Activated T-cell treated with anti-CD3 and anti-CD28 coated beads, Interleukin-2, amount 50 U/mL, for 24 hours (primary cell): ENCODE results near the gene CCR6.
"Not testable (repeated sequence)": the region's sequence is repeated elsewhere in the genome, so short reads cannot be mapped to it uniquely, and the experiment has no call there.

Experiments
- DNase-seq: peaks from one replicate; pipeline ENCODE4 v3.0.0-alpha.2; 2020
- H3K27ac Mint-ChIP-seq: 2 replicates; pipeline ENCODE4 v1.8.0; 2020; ENCODE audit warnings: mild to moderate bottlenecking, mixed read lengths
- H3K27me3 Mint-ChIP-seq: 2 replicates; pipeline ENCODE4 v1.8.0; 2020; ENCODE audit warnings: mixed read lengths
- H3K36me3 Mint-ChIP-seq: 2 replicates; pipeline ENCODE4 v1.8.0; 2020; ENCODE audit warnings: low read depth, mixed read lengths
- H3K4me1 Mint-ChIP-seq: 2 replicates; pipeline ENCODE4 v1.8.0; 2020; ENCODE audit warnings: low read depth, mixed read lengths
- H3K4me3 Mint-ChIP-seq: 2 replicates; pipeline ENCODE4 v1.8.0; 2020; ENCODE audit warnings: mild to moderate bottlenecking, moderate library complexity, mixed read lengths
- H3K9me3 Mint-ChIP-seq: 2 replicates; pipeline ENCODE4 v1.8.0; 2020; ENCODE audit warnings: mixed read lengths

Gene CCR6

DNA sequence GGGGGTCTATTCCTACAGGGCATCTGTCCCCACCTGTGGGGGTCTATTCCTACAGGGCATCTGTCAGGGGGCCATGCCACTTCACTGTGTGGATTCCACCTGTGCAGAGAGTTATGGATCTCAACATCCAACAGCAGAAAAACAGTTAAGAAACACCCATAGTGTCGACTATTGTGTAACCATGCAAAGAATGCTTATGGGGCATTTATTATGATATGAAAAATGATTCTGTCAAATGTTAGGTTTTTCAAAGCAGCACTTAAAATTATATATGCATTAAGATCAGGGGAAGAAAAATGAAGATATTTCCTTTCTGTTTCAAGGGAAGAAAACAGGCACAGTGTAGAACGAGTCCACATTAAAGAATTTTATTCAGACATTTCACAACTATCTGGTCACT is 32.0 kb downstream of the CCR6 start:
- no peak overlapping the region for H3K4me3 Mint-ChIP-seq
- no peak for DNase-seq

DNA sequence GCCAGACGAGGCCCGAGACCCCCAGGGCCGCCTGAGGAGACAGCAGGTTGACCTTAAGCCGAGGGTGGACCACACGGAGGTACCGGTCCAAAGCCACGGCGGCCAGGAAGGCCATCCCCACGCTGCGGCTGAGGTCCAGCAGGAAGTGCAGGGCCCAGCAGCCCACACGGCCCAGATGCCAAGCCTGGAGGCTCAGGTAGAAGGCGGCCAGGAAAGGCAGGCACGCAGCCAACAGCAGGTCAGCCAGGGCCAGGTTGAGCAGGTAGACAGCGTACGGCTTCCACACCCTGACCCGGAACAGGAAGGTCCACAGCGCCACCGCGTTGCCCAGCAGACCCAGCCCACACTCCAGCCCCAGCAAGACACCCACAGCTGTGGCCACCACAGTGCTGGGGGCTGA is 34.5 kb downstream of the CCR6 start:
- Mint-ChIP-seq H3K27ac (no peak overlapping the region), H3K4me3 (no peak overlapping the region)

More for the DNA sequence above, 32.0 kb downstream of the CCR6 start:
- Mint-ChIP-seq H3K9me3 (no peaks in the 10 kb centered on the region), H3K27ac (no peak overlapping the region), H3K27me3 (peaks cover 3% of the 10 kb centered on the region), H3K4me1 (peaks cover 30% of the 10 kb centered on the region), H3K36me3 (no peaks in the 10 kb centered on the region)

DNA sequence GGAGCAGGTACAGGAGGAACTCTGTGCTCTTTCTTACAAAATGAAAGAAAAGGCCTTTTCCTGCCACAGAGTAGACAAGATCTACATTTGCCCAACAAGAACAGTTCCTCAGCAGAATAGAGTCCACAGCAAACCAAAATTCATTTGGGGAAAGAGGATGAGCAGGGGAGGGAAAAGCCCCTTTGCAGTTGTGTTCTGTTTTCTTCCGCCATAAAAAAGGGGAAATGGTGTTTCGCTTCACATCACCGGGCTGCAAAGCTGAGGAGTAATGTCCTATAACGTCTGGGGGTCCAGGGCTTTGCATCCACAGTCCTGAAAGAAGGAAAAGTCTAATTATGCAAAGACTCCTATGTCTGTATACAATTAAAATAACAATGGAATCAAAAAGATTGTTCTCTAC is 35.0 kb downstream of the CCR6 start, which contains the start of gene GPR31:
GPR31 (minus strand) TSS at position 118 of the 400 bp plus-strand sequence. CDS start 149 bp downstream, outside the sequence.
- no peak within 1 kb of the TSS for H3K27ac Mint-ChIP-seq
- peaks cover 10% of the 10 kb centered on the region for H3K4me1 Mint-ChIP-seq
- H3K27me3 Mint-ChIP-seq = peaks cover 3% of the 10 kb centered on the region
- no peaks in the 10 kb centered on the region for H3K36me3 Mint-ChIP-seq
- DNase-seq = no peak
- no peak within 1 kb of the TSS for H3K4me3 Mint-ChIP-seq
- H3K9me3 Mint-ChIP-seq = no peaks in the 10 kb centered on the region

More for the DNA sequence above, 34.5 kb downstream of the CCR6 start:
- H3K4me1 Mint-ChIP-seq = peaks cover 14% of the 10 kb centered on the region
- H3K9me3 Mint-ChIP-seq = no peaks in the 10 kb centered on the region
- H3K27me3 Mint-ChIP-seq = peaks cover 3% of the 10 kb centered on the region
- no peaks in the 10 kb centered on the region for H3K36me3 Mint-ChIP-seq
- no peak for DNase-seq

GRCh38 chr6:167161851-167162467 is 39.1 kb downstream of the CCR6 start:
- Mint-ChIP-seq H3K27me3 (no peaks in the 10 kb centered on the region), H3K27ac (no peak overlapping the region), H3K4me3 (no peak overlapping the region), H3K4me1 (peaks cover 2% of the 10 kb centered on the region), H3K9me3 (no peaks in the 10 kb centered on the region), H3K36me3 (no peaks in the 10 kb centered on the region)
- no peak for DNase-seq

DNA sequence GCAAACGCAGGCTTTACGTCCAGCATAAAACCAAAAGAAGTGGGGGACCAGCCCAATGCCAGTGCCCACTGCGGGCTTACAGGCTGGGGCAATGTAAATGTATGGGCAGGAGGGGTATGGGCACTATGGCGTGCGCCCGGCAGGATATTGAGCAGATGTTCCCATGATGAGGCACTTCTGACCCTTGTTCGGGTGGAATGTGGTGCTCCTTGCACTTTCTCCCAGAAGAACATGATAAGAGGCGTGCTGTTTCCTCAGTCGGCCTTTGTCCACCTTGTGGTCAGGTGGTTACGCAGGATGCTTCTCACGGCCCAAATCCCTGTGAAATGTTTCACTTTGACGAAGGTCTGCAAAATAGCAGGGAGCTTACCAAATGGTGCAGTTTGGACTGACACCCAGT is 39.7 kb downstream of the CCR6 start:
- H3K4me1 Mint-ChIP-seq = peaks cover 2% of the 10 kb centered on the region
- no peaks in the 10 kb centered on the region for H3K27me3 Mint-ChIP-seq
- DNase-seq = no peak
- no peak overlapping the region for H3K27ac Mint-ChIP-seq
- no peaks in the 10 kb centered on the region for H3K36me3 Mint-ChIP-seq
- H3K9me3 Mint-ChIP-seq = no peaks in the 10 kb centered on the region
- H3K4me3 Mint-ChIP-seq = no peak overlapping the region

DNA sequence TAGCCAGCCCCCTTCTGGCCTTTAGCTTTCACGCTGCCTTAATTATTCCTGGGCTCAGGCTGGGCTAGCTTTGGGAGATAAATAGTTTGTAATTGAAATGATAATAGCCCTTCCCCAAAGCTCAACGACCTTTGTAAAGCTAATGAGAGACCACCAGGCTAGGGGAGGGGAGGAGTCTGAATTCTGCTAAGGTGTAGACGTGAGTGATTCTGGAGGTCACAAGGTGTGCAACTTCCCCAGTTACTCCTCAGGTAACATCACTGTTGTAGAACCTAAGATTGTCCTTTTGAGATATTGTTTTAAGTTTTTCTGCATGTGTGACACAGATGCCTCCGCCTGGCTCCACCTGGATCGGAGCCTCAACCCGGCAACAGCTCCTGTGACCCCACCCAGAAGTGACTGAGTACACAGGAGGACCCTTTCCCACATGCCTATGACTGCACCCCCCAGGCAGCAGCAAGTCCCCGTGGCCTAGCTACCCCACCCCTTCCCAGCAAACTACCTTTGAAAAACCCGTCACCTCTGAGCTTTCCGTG is 40.6 kb downstream of the CCR6 start:
- Mint-ChIP-seq H3K9me3 (no peaks in the 10 kb centered on the region), H3K27me3 (no peaks in the 10 kb centered on the region), H3K27ac (no peak overlapping the region)

GRCh38 chr6:167164261-167164660 is 41.4 kb downstream of the CCR6 start:
- Mint-ChIP-seq H3K36me3 (no peaks in the 10 kb centered on the region), H3K9me3 (no peaks in the 10 kb centered on the region), H3K27me3 (peaks cover 2% of the 10 kb centered on the region), H3K4me1 (peaks cover 2% of the 10 kb centered on the region), H3K27ac (no peak overlapping the region), H3K4me3 (no peak overlapping the region)
- DNase-seq = no peak

More for the DNA sequence above, 40.6 kb downstream of the CCR6 start:
- H3K4me1 Mint-ChIP-seq = peaks cover 2% of the 10 kb centered on the region
- H3K4me3 Mint-ChIP-seq = no peak overlapping the region
- no peak for DNase-seq
- H3K36me3 Mint-ChIP-seq = no peaks in the 10 kb centered on the region

DNA sequence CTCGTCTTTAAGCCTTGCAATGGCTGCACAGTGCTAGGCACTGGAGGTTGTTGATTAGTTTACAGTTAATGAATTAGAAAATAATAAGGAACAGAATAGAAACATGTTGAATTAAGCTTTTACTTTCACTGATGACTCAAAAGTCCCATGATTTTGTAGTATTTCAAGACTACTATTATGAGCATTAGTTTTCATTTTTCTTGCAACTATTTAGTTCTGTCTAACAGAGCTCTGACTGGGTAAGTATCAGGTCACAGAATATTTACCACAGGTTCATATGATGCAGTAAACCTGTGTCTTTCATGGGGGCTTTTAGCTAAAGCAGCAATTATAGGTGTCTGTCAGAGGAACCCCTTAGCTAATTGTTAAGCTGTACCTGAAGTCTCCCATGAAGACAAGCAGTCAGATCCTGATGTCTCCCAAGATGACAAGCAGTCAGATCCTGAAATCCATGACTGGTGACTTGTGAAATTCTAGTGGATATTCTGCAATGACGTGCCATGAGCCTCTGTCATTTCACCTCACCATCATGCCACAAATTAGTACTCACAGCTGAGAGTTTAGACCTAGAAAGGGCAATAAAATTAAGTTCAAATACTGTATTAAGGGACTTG is 43.1 kb downstream of the CCR6 start:
- Mint-ChIP-seq H3K27me3 (peaks cover 9% of the 10 kb centered on the region), H3K27ac (no peak overlapping the region), H3K4me1 (peaks cover 2% of the 10 kb centered on the region), H3K36me3 (no peaks in the 10 kb centered on the region), H3K4me3 (no peak overlapping the region), H3K9me3 (no peaks in the 10 kb centered on the region)
- DNase-seq = no peak

GRCh38 chr6:167167699-167168098 is 44.8 kb downstream of the CCR6 start:
- H3K4me1 Mint-ChIP-seq, H3K4me3 Mint-ChIP-seq, H3K9me3 Mint-ChIP-seq, H3K36me3 Mint-ChIP-seq, H3K27ac Mint-ChIP-seq, DNase-seq: not testable (repeated sequence)
- H3K27me3 Mint-ChIP-seq = peaks cover 17% of the 10 kb centered on the region

- H3K27me3 Mint-ChIP-seq = peaks cover 19% of the 10 kb centered on the region
- H3K27ac Mint-ChIP-seq, H3K9me3 Mint-ChIP-seq, DNase-seq, H3K4me1 Mint-ChIP-seq, H3K4me3 Mint-ChIP-seq, H3K36me3 Mint-ChIP-seq: not testable (repeated sequence)
Measured at GRCh38 chr6:167168296-167168695, 45.4 kb downstream of the CCR6 start.

DNA sequence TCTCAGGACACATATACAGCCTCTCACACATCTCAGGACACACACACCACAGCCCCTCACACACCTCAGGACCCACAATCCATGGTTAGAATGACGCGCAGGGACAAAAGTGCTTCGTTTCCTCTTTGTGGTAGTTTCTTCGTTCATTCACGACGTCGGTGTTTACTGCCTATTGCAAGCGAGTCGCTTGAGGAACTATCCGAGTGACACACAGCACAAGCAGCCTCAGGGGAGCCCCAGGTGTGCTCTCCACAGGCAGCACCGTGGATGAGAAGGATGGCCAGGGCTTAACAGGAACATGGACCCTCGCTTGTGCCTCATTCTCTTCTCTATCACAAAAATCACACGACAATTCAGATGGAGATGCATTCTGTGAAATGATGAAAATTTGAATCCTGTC is 47.0 kb downstream of the CCR6 start:
- not testable (repeated sequence) for DNase-seq, H3K4me3 Mint-ChIP-seq, H3K4me1 Mint-ChIP-seq, H3K9me3 Mint-ChIP-seq, H3K36me3 Mint-ChIP-seq, H3K27ac Mint-ChIP-seq
- peaks cover 22% of the 10 kb centered on the region for H3K27me3 Mint-ChIP-seq

GRCh38 chr6:167171300-167171699 is 48.4 kb downstream of the CCR6 start:
- H3K36me3 Mint-ChIP-seq, H3K27ac Mint-ChIP-seq, H3K4me1 Mint-ChIP-seq, H3K4me3 Mint-ChIP-seq, DNase-seq, H3K9me3 Mint-ChIP-seq: not testable (repeated sequence)
- peaks cover 22% of the 10 kb centered on the region for H3K27me3 Mint-ChIP-seq

DNA sequence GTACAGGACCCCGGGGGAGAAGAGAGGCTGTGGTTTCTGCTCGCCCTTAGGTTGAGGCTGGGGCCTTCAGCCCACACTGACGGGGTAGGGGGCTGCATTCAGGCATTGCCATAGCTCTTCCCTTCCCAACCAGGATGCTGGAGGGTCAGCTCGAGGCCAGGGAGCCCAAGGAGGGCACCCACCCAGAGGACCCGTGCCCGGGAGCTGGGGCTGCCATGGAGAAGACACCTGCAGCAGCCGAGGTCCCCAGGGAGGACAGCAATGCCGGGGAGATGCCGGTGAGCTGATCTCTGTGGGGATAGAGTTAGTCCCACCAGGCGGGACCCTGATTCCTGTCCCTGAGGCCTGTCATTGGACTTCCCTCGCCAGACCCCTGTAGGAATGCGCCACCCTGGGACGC is 49.1 kb downstream of the CCR6 start:
- not testable (repeated sequence) for H3K4me1 Mint-ChIP-seq, H3K36me3 Mint-ChIP-seq, DNase-seq, H3K27ac Mint-ChIP-seq, H3K4me3 Mint-ChIP-seq, H3K9me3 Mint-ChIP-seq
- H3K27me3 Mint-ChIP-seq = peaks cover 25% of the 10 kb centered on the region

GRCh38 chr6:167177271-167177670 is 54.4 kb downstream of the CCR6 start:
- H3K4me3 Mint-ChIP-seq, DNase-seq, H3K27ac Mint-ChIP-seq, H3K36me3 Mint-ChIP-seq, H3K9me3 Mint-ChIP-seq, H3K4me1 Mint-ChIP-seq: not testable (repeated sequence)
- H3K27me3 Mint-ChIP-seq = peaks cover 15% of the 10 kb centered on the region

DNA sequence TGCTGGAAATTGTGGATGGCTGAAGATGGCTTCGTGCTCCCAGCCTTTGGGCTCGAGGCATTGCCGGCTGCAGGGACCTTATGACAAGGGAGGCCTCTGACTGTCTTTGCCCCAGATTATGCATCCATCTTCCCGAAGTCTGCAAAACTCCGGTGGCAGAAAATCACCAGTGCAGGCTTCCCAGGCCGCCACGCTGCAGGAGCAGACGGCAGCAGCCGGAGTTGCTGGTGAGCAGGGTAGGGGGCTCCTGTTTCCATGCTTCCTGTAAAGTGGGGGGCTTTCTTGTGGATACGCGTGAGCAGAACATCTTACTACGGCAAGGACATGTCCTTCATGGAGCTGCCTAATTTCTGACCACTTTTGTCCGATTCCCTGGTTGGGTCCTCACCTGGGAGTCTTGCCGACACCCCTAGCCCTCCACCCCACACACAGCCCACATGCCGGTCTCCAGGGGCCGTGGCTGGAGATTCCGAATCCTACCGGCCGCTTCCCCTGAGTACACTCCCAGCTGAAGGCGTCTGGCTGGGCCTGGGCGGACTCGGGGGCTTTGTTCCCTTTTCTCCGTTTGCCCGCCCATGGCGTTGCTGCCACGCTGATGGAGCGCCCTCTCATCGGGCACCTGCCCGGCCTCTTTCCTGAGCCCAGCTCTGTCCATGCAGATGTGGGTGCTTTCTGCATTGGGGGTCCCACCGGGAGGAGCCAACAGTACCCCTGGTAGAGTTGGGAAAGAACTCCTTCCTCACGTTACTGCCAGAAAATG is 56.2 kb downstream of the CCR6 start:
- H3K9me3 Mint-ChIP-seq, H3K36me3 Mint-ChIP-seq: not testable (repeated sequence)

More for the DNA sequence above, 56.2 kb downstream of the CCR6 start:
- not testable (repeated sequence) for H3K4me1 Mint-ChIP-seq, H3K27me3 Mint-ChIP-seq, DNase-seq, H3K27ac Mint-ChIP-seq, H3K4me3 Mint-ChIP-seq
